PFSK-1 (cell line): ENCODE measurements around the gene HOXA3.

Experiments
- POLR2AphosphoS5 ChIP-seq: IDR thresholded peaks from 2 replicates; pipeline ENCODE4 v1.6.1; 2012; ENCODE audit warnings: low read depth, mild to moderate bottlenecking, control low read depth, low read length, moderate library complexity
- REST ChIP-seq, 2 experiments: IDR thresholded peaks; 2 replicates each; pipeline versions ENCODE4 v1.6.1 to v1.8.0; 2011 to 2012; ENCODE audit warnings: low read depth in 2 of 2, low read length in 2 of 2, control low read depth in 1 of 2, inconsistent platforms in 1 of 2, mild to moderate bottlenecking in 1 of 2, moderate library complexity in 1 of 2; ENCODE audit not compliant: insufficient read depth in 1 of 2
- SIN3A ChIP-seq: IDR thresholded peaks from 2 replicates; pipeline ENCODE4 v1.6.1; 2012; ENCODE audit warnings: mild to moderate bottlenecking, low read length, moderate library complexity, borderline replicate concordance; ENCODE audit not compliant: insufficient read depth
- TAF1 ChIP-seq: IDR thresholded peaks from 2 replicates; pipeline ENCODE4 v1.6.1; 2012; ENCODE audit warnings: low read length, control low read depth, borderline replicate concordance; ENCODE audit not compliant: insufficient read depth

DNA sequence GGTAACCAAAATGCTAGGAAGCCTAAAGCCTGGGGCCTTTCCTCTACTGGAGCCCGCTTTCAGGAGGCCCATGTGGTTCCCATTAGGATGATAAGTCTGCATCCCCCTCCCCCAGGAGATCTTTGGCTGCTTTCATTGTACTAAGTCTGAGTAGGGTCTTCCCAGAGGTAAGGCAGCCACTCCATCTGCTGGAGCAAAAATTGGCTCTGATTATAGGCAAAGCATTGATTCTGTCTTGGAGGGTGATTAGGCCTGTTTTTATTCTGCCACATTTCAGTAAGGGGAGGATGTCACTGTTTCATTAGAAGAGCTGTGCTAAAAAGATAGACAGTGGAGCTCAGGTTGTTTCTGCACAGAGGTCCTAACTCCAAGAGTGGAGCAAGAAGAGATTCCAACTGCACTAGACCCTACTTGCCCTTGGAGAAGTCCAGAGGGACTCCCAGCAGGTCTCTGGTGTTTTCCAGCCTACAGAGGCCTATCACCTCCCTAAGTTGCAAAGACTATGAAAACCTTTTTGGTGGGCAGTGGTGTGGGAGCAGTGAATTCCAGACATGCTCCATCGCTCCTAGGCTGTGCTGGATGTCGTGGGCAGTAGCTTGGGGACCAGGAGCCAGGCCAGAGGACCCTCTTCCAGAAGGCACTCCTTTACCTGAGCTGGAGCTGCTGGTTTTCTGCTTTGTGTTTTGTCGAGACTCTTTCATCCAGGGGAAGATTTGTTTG is 42.8 kb downstream of the HOXA3 start:
- TF ChIP-seq TAF1 (no peak), REST (IDR thresholded peaks at IDR 0.05; ENCODE audit: insufficient read depth in 1 of 2, low read depth in 2 of 2, low read length in 2 of 2) (no peak), SIN3A (no peak), POLR2AphosphoS5 (no peak)
